HG02623 (cell line): ENCODE data around the gene EPB41L4B.

Experiments used
- ATAC-seq: cut with Tn5 transposase; IDR thresholded peaks from one replicate; pipeline ENCODE4 v1.9.1; 2021; ENCODE audit warnings: moderate library complexity; ENCODE audit not compliant: unreplicated experiment

The EPB41L4B gene

DNA sequence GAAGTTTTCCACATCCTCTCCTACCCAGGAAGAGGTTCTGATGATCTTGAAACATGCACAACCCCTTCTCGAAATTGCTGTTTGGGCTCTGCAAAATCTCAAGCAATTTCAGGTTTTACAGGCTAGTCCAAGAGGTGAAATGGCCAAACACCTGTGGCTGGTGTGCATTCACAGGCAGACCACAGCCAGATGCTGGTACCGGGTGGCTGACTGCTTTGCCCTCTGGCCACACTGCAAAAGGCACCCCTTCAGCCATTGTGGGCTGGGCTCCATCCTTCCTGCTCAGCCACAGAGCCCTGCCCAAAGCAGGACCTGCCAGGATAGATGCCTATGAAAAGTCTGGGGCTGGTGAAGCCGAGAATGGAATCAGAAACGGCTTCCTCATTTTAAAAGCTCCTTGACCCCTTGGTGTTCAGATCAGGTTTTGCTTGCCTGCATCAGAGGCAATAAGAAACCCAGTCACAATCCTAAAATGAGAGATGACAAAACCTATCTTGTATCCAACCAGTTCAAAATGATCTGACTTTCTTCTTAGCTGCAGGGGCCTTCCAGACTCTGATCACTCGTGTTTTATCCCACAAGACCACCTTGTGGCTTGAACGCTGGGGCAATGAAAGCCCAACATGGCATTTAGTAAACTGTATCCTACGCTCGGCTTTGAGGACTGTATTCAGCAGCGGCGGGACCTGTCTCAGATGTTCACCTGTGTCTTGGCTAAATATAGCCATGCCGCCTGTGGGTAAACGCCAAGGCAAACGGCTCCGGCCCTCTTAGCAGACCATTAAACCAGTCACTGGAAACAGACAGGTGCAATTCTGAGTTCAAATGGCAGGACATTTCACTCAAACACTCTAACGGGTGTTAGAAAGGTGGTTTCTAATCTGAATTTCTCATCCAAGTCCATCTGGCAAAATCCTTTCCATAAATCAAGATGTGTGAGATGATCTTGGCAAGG, 49.6 kb downstream of the EPB41L4B start:
- ATAC-seq: no peak

DNA sequence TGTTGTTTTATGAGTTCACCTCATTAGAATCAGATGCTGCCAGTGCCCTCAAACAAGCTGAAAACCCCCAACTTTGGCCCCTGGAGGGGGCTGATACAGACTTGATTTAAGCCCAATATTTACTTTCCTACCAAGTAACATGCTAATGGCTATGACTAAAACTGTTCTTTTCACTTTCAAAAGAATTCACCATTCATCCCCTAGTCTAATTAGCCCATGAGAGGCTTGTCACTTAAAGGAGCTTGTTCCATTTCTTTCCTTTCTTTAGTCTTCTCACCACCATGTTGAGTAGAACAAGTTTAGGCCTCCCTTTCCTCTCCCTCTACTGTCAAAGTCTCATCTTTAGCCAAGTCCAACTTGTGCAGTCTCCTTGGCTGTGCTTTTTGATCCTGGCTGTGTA, 50.4 kb downstream of the EPB41L4B start:
- ATAC-seq: no peak

DNA sequence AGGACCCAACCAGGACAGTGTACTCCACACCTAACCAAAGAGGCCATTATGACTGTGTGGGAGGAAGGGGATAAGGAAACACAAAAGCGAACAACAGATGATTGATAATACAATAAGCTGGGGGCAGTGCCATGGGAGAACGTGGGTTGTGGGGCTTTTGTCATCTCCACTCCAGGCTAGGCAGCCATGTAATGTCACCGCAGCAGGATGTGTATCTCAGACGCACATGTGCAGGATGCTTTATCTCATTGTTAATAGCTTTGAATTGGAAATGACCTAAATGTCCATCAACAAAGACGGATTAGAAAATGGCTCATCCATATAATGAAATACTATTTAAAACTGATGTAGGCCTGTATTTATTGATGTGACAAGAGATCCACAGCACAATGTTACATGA, 51.0 kb downstream of the EPB41L4B start:
- ATAC-seq: no peak

DNA sequence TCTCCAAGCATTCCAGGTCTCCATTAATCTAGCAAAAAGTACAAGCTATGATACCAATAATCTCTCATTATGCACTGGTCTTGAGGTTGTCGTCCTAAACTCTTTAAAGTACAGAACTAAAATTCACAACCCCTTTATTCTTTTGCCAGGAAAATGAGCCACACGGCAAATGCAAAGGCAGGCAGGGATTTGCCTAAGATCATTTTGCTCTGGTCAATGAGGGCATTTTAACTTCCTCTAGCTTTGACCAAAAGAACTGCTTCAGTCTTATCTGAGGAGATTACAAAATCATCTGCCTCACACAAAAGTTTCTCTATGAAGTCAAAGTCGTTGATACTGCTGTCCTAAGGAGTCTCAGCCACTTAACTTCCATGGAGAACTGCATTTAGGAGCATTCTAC, 51.8 kb downstream of the EPB41L4B start:
- no peak for ATAC-seq

DNA sequence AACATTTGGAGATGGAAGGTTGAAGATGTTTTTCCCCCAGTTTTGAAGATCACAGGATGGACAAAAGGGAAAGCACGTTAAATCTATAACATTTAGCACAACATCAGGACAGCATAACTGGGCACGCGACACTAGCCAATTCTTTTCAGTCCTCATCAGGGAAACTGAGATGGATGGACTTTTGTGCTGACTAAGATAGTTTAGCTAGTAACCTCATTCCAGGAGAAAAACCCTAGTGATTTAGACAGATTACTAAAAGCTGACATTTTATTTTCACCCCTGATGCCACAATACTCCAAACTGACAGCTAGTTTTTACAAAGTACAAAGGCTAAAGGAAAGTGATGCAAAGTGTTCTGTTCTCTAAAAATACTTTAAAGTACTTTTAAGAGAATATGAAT, 53.3 kb downstream of the EPB41L4B start:
- ATAC-seq: no peak

DNA sequence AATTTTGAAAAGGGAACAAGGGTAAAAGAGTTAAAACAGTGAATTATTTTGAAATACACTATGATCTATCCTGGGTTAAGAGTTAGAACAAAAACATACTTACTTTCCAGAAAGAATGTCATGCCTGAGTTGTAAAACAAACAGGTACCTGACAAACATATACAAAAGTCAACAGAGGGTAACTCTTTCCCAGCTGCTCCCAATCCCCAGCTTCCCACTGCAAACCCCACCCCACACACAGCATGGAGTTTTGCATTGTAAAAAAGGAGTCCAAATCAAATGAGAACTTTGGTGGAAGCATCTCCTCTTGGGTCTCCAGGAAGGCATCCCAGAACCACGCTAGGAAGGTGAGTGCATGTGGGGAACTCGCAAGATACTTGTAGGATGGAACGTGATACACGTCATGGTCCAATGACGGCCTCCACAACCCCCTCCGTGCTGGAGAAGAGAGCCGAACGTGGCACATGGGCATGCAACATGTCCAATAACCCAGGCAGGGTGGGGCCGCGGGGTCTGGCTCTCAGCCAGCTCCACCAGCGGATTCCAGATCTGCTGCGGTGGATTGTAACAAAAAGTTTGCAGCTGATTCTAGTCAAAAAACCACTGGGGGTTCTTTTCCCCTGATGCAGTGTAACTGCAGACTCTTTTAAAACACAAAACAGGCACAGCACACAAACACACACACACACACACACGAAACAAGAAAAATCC, 55.8 kb downstream of the EPB41L4B start:
- ATAC-seq: no peak

DNA sequence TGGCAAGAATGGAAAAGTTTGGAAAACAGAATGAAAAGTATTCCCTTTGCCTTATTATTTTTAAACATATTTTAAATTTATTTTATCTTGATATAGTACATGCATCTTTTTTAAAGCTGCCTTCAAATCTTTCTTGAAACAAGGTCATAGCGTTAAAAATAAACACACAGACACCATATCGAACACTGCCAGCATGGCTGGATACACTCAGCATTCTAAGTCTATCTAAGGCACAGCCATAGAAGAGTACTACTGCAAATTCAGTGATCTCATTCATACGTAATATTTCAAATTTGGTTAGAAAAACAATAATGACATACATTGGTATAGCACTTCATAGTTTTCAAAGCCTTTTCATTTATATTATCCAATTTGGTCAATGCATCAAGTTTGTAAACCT, 57.5 kb downstream of the EPB41L4B start:
- no peak for ATAC-seq

DNA sequence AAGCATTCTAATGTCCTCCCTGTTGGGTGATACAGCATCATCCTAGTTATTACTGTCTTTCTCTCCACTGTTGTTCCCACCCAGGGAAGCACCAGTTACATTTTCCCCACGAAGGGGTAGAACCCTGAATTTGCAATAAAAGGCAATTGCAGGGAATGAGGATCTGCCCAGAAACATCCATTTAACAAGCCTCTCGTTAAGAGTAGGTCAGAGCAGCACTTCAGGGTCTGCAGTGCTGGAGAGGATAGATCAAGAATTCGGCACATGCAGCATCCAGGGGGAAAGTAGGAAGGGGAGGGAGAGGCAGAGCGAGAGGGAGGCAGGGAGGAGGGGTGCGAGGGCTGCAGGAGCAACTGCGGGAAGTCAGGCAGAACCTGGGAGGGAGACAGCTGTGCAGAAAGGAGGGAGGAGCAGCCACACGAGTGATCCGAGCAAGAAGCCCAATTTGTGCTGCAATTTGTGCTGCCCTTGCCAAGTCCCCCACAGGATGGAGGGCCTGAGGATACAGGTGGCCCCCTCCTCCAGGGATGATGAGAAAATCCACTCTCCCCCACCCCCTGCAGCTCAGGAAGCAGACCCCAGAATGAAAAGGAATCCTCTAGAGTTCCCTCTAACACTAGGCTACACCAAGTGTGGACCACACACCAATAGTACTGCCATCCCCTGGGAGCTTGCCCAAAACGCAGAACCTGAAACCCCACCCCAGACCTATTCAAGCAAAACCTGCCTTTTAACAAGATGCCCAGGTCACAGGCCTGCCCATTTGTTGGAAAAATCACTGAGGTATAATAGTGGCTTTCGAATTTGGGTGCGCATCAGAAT, 62.2 kb downstream of the EPB41L4B start:
- ATAC-seq: no peak

DNA sequence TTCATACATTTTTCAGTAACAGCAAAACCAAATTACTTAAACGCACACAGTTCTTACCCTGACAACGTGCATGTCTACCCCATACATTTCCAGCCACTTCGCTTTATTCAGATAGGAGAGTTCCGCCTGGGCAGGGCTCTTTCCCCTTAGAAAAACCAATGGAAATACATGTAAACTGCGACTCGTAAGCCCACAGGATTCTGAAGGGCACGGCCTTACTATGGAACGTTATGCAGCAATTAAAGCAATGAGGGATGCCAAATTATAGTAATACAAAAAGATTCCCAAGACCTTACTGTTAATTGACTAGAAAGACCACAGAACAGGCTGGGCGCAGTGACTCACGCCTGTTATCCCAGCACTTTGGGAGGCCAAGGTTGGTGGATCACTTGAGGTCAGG, 64.5 kb downstream of the EPB41L4B start:
- no peak for ATAC-seq

DNA sequence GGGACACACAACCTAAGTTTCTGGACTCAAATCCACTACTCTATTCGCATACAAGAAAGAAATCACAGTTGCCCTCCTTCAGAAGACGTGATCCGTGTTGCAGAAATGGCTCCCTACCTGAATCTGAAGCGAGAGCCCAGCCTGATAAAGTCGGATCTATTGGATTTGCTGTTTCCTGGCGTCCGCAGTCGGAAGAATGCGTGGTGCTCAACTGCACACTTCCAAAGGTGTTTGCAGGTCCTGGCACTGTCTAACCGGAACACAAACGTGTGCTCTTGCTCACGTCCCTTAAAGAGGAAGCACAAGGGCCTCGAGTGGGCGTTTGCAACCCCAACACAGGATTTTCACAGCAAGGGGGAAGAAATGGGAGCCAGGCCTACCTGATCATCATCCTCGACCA, 65.5 kb downstream of the EPB41L4B start:
- no peak for ATAC-seq

DNA sequence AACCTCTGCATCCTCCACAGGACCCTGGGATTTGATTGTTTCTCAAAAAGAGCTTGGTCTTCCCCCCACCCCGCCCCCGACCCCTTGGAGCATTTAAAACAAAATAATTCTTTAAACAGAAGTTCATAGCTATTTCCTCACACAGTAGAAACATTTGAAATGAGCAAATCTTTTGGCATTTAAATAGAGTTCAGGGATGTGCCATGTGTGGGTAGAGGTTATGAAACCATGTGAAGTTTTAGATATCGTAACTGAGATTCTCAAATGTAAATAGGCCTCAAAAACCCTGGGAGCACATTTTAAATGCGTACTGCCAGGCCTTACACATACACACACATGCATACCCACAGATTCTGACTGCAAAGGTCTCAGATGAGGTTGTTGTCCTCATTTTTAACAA, 66.5 kb downstream of the EPB41L4B start:
- no peak for ATAC-seq

DNA sequence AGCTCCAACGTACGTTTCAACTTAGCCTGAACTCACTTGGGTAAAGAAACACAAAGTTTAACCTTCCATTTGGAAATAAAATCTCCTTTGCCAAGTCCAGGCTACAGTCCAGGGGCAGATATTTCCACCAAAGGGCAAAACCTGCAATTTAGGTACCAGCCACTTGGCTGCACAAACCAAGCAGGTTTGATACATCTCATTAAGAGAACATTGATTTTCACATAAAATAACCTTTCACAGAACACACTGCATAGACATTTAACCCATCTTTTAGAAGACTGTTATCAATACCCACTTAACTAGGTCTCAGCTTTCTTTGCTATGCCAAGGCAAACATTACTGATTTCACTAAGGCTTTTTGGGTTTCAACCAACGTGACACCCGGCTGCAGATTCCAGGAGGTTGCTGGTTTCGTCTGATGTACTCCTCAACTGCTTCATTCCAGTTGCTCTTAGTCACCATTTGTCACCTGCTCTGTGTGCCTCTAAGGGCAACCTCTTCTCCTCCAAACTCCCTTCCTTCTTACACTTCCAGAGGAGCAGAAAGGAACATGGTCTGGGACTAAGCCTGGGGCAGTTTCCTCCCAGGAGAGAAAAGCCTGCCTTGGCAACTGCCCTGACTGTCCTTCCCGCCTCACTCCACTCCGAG, 67.1 kb downstream of the EPB41L4B start:
- ATAC-seq: no peak

DNA sequence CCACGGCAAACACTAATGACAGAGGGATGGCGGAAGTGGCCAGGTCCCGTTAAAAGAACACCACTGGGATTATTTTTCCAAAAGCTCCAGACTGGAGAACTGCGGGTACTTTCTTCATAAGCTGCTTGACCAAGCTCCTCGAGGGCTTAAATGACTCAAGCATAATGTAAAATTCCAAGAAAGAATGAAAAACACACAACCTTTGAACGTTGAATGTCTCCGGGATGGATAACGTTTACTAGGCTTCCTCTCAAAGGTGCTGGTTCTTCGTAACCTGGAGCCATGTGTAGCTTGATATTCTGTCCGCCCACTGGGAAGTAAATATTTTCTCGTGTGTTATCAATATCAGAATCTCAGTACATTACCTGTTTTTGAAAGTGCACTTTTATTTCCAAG, 67.6 kb downstream of the EPB41L4B start:
- no peak for ATAC-seq

DNA sequence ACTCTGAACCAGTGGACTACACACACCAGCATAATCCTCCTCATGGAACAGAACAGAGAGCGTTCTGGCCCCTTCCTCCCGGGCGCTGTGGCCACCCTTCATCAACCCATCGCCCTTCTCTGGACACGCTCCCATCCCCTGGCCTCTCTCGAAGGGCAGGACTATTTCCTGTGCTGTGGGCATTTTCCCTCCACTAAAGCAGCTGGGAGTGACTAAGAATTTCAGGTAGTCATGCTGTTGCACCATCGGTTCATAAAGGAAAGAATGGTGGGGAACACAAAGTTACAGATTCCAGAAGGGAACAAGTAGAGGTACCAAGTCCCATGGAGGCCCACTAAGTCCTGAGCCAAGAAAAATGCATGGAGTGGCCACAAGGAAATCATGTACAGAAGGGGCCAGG, 68.6 kb downstream of the EPB41L4B start:
- ATAC-seq: no peak

DNA sequence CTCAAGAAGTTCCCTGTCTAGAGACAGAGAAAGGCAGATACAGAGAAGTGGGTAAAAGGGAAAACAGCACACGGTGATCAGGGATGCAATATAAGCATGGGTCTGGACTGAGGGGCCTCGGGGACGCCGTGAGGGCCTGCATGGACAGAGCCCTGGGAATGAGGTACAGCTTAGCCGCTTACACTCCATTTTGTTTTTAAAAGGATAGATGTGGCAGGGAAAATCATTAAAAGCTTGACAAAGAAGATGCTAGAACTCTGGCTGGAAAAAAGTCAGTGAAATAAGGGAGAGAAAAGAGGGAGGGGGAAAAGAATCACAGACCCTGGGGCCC, 69.1 kb downstream of the EPB41L4B start:
- no peak for ATAC-seq

DNA sequence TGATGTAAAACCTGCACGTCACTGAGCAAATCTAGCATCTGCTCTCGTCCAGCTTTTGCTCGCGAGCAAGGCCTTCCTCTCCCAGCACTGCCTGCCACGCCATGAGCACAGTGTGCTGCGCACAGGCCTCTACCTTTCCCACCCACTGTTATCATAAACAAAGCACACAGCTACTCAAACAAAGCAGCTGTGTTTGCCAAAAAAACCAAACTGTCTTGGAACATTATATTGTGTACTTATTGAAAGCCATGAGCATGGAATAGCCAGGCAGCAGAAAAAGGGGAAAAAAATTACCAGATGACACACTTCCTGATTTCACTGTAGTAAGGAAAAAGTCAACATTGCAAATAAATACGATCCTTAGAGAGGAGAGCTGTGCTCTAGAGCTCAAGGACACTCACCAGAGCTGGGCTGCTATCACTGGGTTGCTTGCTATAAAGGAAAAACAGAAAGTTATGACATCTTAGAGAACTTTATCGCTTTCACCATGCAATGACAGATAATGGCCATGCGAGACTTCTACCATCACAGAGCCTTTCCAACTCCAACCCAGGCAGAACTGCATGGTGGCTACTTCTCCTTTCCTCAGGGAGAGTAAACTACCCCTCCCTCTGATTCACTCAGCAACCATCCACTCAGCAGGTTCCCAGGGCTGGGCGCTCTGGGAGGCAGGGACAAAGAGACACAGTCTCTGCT, 69.6 kb downstream of the EPB41L4B start:
- no peak for ATAC-seq

DNA sequence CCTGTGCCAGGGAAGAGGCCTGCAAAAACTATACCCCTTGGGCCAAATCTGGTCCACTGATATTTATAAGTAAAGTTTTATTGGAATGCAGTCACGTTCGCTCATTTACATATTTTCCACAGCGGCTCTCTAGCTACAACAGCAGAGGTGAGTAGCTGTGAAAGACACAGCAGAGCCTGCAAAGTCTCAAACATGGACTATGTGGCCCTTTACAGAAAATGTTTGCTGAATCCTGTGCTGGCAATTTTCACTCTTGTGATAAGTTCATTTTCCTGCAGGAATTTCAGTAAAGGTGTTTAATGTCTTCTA, 70.1 kb downstream of the EPB41L4B start:
- no peak for ATAC-seq

DNA sequence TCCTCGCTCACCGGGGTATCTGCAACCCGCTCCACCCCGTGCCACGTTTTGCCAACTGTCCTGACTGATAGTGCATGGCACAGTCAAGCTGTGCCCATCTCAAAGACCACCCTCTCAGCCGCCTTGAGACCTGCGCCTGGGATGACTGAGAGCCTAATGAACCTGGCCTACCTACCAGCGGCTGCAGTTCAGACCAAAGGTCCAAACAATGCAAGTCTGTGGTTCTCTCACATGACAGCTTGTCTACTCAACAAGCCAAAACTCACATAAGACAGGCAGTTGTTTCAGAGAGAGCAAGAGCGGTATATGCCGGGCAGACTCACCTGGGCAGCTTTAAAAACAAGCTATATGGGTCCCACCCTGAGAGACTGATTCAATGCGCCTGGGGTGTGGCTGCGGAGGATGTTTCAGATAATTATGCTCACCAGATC, 70.5 kb downstream of the EPB41L4B start:
- no peak for ATAC-seq

DNA sequence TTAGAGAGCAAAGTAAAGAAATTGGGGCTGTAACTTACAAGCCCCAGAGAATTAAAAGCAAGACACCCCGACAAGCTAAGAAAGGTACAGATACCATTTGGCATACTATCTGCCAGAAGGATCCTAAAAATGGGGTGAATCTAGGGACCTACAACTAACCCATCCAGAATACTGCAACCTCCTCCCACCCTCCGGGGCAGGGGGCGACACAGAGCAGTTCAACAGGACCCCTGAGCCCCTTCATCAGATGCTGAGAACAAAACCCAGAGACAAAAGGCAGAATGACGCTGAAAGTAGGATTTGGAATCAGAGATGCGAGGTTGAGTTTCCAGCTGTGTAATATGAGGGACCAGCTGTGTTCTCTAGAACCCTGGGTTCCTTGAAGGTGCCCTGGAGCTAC, 71.2 kb downstream of the EPB41L4B start:
- no peak for ATAC-seq

DNA sequence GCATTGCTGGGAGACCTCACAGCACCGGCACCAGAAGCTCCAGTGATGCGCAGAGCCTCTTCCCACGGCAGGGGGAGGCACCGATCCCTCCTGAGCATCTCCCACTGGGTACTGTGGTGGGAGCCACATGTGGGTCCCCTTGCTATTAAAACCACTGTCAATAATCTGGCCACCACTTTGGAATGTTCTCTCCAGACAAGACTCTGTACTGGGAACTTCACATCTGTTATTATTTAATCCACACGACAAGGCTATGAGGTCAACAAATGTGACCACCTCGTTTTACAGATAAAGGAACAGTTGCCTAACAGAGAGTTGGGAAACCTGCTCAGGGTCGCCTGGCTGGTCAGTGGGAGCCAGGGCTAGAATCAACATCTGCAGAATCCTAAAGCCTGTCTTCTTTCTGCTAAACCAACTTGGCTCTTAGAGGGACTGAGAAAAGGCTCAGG, 72.7 kb downstream of the EPB41L4B start:
- ATAC-seq: no peak

DNA sequence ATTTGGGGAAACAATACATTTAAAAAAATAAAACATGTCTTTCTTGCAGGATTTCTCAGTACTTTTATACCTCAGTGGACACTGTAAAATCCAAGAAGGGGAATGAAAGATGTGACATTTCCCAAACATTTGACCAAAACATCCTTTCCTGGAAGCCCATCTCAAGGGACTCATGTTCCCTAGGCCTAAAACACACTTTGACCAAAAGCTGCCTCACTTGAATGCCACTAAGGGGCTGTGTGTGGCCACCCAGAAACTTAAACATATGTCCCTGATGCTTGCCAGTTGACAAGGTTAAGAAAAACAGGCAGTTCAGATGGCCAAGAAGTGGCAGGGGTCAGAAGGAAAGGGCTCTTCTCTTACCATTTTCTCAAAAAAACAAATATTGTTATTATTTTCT, 73.6 kb downstream of the EPB41L4B start:
- no peak for ATAC-seq
